Testis (tissue), 3 donors: ENCODE measurements around the gene TDRD3. TPM values are rescaled to one million over a fixed set of nuclear protein-coding genes. Genes with fewer than 3 reads are reported as not detected.

Source experiments
- DNase-seq: peaks from one replicate; pipeline ENCODE4 v3.0.0-alpha.2; 2019
- H3K27ac ChIP-seq, 2 donors: fragments of 200-600 bp; sonication (generic); one replicate each; pipeline ENCODE4 v1.5.1; 2019
- H3K27me3 ChIP-seq: fragments of 200-600 bp; sonication (generic); one replicate; pipeline ENCODE4 v1.5.1; 2019
- H3K36me3 ChIP-seq: fragments of 200-600 bp; sonication (generic); one replicate; pipeline ENCODE4 v1.5.1; 2017; ENCODE audit warnings: low read depth; ENCODE audit errors: missing control alignments
- H3K4me1 ChIP-seq: fragments of 200-600 bp; sonication (generic); one replicate; pipeline ENCODE4 v1.5.1; 2019
- H3K4me3 ChIP-seq, 2 donors: fragments of 200-600 bp; sonication (generic); one replicate each; pipeline ENCODE4 v1.5.1; 2017 to 2019
- H3K9me3 ChIP-seq: fragments of 200-600 bp; sonication (generic); one replicate; pipeline ENCODE4 v1.5.1; 2017
- POLR2A ChIP-seq: fragments of 450-650 bp; IDR thresholded peaks from one replicate; pipeline ENCODE4 v1.6.1; 2017; ENCODE audit warnings: antibody characterized with exemption, mild to moderate bottlenecking, moderate library complexity
- WGBS, 2 donors: methylation state at CpG; one replicate each; pipeline ENCODE4 v1.1.5; 2018; 5-methylcytosine and 5-hydroxymethylcytosine counted together
- intact Hi-C: fragments of 100-400 bp; cut with DNase I; formaldehyde crosslinking; loops from one replicate; pipeline ENCODE4 v1.15.1; 2023; ENCODE audit warnings: low total_unique reads
- polyA plus RNA-seq: library from polyadenylated mRNA; stranded (reverse); fragments of 350-450 nt; fragmentation: Illumina TruSeq; extraction: RNeasy Lipid Tissue Mini Kit (QIAGEN cat#74804); gene quantifications from one replicate; pipeline ENCODE4 v1.2.3, GENCODE V29; 2014; ENCODE audit warnings: low read depth, low replicate concordance; ENCODE audit not compliant: insufficient read depth
- total RNA-seq, 2 donors: library from RNA; depleted of rRNA; stranded (reverse); fragments of >200 nt; gene quantifications; one replicate each; pipeline ENCODE4 v1.2.3, GENCODE V29; 2016
- TF ChIP-seq, protein P1 (sequence below), 3 experiments: fragments of 450-650 bp in 2 of 3; fragments of 200-600 bp in 1 of 3; sonication (generic) in 1 of 3; IDR thresholded peaks; one replicate each; pipeline ENCODE4 v1.5.1; 2016 to 2019; ENCODE audit warnings: antibody characterized with exemption in 3 of 3, mild to moderate bottlenecking in 2 of 3, moderate library complexity in 1 of 3

Gene TDRD3
- total and polyA plus RNA-seq, 3 donors from 2014 or later = 21.8 to 30.4 (median 28.8) TPM

- Histone ChIP-seq H3K4me1 (peaks cover 16% of the 10 kb centered on the region), H3K27ac (peak overlapping the region; percentile 93 to 98), H3K9me3 (no peaks in the 10 kb centered on the region), H3K36me3 (no peaks in the 10 kb centered on the region), H3K27me3 (no peaks in the 10 kb centered on the region), H3K4me3 (peak overlapping the region; percentile 66 to 80)
- DNase-seq = peak; percentile 92
- intact Hi-C loops = no loop called here
- 0% methylated on average over 15 to 48 of the region's 49 CpGs for WGBS, 2 donors
- peak; percentile 32 for TF ChIP-seq POLR2A
- TF ChIP-seq, protein P1, sequence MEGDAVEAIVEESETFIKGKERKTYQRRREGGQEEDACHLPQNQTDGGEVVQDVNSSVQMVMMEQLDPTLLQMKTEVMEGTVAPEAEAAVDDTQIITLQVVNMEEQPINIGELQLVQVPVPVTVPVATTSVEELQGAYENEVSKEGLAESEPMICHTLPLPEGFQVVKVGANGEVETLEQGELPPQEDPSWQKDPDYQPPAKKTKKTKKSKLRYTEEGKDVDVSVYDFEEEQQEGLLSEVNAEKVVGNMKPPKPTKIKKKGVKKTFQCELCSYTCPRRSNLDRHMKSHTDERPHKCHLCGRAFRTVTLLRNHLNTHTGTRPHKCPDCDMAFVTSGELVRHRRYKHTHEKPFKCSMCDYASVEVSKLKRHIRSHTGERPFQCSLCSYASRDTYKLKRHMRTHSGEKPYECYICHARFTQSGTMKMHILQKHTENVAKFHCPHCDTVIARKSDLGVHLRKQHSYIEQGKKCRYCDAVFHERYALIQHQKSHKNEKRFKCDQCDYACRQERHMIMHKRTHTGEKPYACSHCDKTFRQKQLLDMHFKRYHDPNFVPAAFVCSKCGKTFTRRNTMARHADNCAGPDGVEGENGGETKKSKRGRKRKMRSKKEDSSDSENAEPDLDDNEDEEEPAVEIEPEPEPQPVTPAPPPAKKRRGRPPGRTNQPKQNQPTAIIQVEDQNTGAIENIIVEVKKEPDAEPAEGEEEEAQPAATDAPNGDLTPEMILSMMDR (IDR thresholded peaks at IDR 0.05) = peak in 1 of 3 experiments; percentile 3
Observed at GRCh38 chr13:60395971-60396782, 843 bp upstream of the TDRD3 start.

DNA sequence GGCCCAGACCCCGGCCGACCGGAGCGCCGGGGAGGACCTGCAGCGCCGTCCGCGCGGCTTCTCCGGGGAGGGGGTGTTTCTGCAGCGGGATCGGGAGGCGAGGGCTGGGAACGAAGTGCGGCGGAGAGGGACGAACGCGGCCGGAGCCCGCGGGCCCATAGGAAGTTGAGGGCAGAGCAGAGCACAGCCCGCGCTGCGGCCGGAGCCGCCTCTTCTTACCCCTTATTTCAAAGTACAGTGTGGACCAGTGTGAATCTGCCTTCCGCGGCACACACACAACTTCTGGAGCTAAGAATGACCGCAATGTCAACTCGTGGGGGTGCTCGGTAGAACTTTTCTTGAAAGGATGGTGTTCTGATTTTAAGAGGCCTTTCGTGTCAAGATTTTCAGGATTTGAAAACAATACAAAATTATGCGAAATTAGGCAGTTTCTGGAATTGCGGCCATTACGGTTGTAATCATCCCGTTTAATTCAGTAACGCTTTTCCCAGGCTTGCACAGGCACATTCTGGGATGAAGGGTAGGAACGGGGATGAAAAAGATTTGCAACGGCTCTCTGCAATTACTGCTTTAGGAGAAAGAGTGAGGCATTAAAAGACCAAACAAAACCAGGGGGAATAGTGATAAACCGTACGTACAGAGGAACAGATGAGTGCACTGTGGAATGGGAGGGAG, 821 bp downstream of the TDRD3 start:
- DNase-seq = peak; percentile 74
- intact Hi-C loops = no loop called here
- H3K4me3 ChIP-seq = peak overlapping the region; percentile 66 to 80
- 1% methylated on average over 15 to 38 of the region's 43 CpGs for WGBS, 2 donors
- H3K9me3 ChIP-seq = no peaks in the 10 kb centered on the region
- peaks cover 16% of the 10 kb centered on the region for H3K4me1 ChIP-seq
- H3K27ac ChIP-seq = peak overlapping the region; percentile 83 to 98
- H3K36me3 ChIP-seq = no peaks in the 10 kb centered on the region
- TF ChIP-seq POLR2A = no peak
- TF ChIP-seq, protein P1 (IDR thresholded peaks at IDR 0.05) = no peak
- H3K27me3 ChIP-seq = no peaks in the 10 kb centered on the region

DNA sequence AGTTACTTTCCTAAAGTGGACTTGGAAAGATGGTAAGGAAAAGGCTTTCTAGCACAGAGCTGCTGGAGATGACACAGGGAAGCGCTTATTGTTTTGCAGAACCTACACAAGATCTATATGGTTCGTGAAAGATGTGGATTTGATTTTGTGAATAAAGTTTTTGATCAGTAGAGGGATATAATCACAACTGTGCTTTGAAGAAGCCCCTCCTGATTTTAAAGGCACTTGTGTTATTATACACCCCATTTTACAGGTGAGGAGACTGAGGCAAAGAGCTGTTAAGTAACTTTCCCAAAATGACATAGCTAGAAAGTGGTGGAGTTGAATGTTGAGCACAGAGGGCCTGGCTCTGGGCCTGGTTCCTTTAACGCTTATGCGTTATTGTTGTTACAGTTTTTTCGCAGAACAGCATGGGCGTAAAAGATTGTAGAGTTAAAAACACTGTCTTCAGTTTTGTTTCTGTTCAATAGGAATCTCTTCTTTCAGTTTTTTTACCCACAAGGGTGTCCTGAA, 1.4 kb downstream of the TDRD3 start:
- H3K4me3 ChIP-seq = peak overlapping the region; percentile 66 to 80
- no peaks in the 10 kb centered on the region for H3K36me3 ChIP-seq
- peak overlapping the region; percentile 83 to 98 for H3K27ac ChIP-seq
- H3K9me3 ChIP-seq = no peaks in the 10 kb centered on the region
- no peak for DNase-seq
- no peaks in the 10 kb centered on the region for H3K27me3 ChIP-seq
- WGBS, 2 donors = 14 to 18% methylated on average over 6 of the region's 6 CpGs
- TF ChIP-seq, protein P1 (IDR thresholded peaks at IDR 0.05) = no peak
- intact Hi-C loops = no loop called here
- peaks cover 16% of the 10 kb centered on the region for H3K4me1 ChIP-seq

DNA sequence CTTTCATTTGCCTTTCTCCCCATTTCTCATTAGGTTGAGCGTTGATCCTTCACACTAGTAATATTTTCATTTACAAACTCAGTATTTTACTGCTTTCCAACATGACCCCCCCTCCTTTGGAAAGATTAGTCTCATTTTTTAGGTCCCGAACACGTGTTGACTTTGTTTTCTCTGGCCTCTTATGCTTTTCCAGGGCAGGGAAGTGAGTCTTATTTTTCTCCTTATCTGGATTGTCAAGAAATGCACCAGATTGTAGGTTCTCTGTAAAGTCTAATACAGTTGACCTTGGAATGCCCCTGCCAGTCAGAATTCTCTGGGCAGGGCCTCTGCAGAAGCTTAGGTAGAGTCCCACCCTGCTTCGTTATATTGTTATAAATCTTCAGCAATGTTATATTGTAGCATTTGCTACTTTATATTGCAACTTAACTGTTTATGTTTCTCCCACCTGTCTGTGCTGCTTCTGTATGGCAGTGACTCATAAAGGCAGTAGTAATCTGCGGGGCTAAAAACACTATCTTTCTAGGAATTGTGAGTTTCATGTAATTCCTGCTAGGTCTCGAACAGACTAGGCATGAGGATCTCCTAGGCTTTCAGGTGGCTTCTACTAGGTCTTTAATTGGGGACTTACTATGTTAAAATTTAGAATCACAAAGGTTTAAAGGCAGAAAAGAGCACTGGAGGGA, 2.0 kb downstream of the TDRD3 start:
- DNase-seq = peak; percentile 22
- no peaks in the 10 kb centered on the region for H3K9me3 ChIP-seq
- peak overlapping the region in 1 of 2 donors; percentile 66 for H3K4me3 ChIP-seq
- no peaks in the 10 kb centered on the region for H3K36me3 ChIP-seq
- H3K27me3 ChIP-seq = no peaks in the 10 kb centered on the region
- H3K4me1 ChIP-seq = peaks cover 16% of the 10 kb centered on the region
- TF ChIP-seq, protein P1 (IDR thresholded peaks at IDR 0.05) = no peak
- no peak for TF ChIP-seq POLR2A
- 18 to 19% methylated on average over 6 of the region's 6 CpGs for WGBS, 2 donors
- intact Hi-C loops = no loop called here
- H3K27ac ChIP-seq = peak overlapping the region; percentile 83 to 98
